B cell (primary cell): Measurements from ENCODE around the gene TTPAL. TPM values are rescaled to one million over a fixed set of nuclear protein-coding genes. Genes with fewer than 3 reads are reported as not detected.

Experiments
- ATAC-seq: fragments of 200-7000 bp; cut with Tn5 transposase; one replicate; pipeline ENCODE4 v1.10.0; 2021; ENCODE audit warnings: low read depth, mild to moderate bottlenecking, moderate number of reproducible peaks, moderate library complexity
- CTCF ChIA-PET: fragments of 350-600 bp; sonication (Branson Sonifier 250); formaldehyde crosslinking; loops from one replicate; lab custom pipeline; 2021; ENCODE audit warnings: antibody characterized with exemption, inconsistent platforms; lab: Charles Lee
- POLR2A ChIA-PET: fragments of 350-600 bp; sonication (Branson Sonifier 250); formaldehyde crosslinking; loops from one replicate; lab custom pipeline; 2021; ENCODE audit warnings: antibody characterized with exemption; lab: Charles Lee
- DNase-seq: peaks from one replicate; pipeline ENCODE4 v3.0.0; 2013
- H2AFZ ChIP-seq: 2 replicates; pipeline ENCODE4 v1.6.1; 2012; ENCODE audit warnings: mild to moderate bottlenecking, low read depth, low read length; ENCODE audit not compliant: insufficient read depth, poor library complexity, severe bottlenecking
- H3K27ac ChIP-seq, 2 donors: 1 replicate in 1 of 2; 2 replicates in 1 of 2; pipeline ENCODE4 v1.5.1; 2012 to 2013; ENCODE audit warnings: low read length in 2 of 2, mild to moderate bottlenecking in 2 of 2, moderate library complexity in 1 of 2
- H3K27me3 ChIP-seq, 4 experiments: fragments of 200-600 bp in 1 of 4; sonication (generic) in 1 of 4; replicated peaks in 1 of 4; 1 replicate in 2 of 4; 2 replicates in 2 of 4; pipeline versions ENCODE4 v1.6.1 to v1.7.0; 2013 to 2016; ENCODE audit warnings: low read length in 3 of 4, mild to moderate bottlenecking in 2 of 4, mixed read lengths in 1 of 4, moderate library complexity in 1 of 4; ENCODE audit not compliant: insufficient read depth in 4 of 4, control insufficient read depth in 3 of 4; ENCODE audit errors: control extremely low read depth in 1 of 4
- H3K36me3 ChIP-seq, 2 experiments: replicated peaks in 1 of 2; 1 replicate in 1 of 2; 2 replicates in 1 of 2; pipeline versions ENCODE4 v1.6.1 to v1.7.1; 2013; ENCODE audit warnings: low read length in 1 of 2; ENCODE audit not compliant: insufficient read depth in 2 of 2, control insufficient read depth in 1 of 2; ENCODE audit errors: control extremely low read depth in 1 of 2, extremely low read depth in 1 of 2
- H3K4me1 ChIP-seq, 2 donors: fragments of 200-600 bp in 1 of 2; sonication (generic) in 1 of 2; 1 replicate in 1 of 2; 2 replicates in 1 of 2; pipeline versions ENCODE4 v1.5.1 to v1.6.1; 2013 to 2017; ENCODE audit warnings: low read length in 2 of 2; ENCODE audit not compliant: control insufficient read depth in 2 of 2, insufficient read depth in 2 of 2
- H3K4me2 ChIP-seq: replicated peaks from 2 replicates; pipeline ENCODE3; 2012; ENCODE audit warnings: mild to moderate bottlenecking, low read depth, low read length; ENCODE audit not compliant: poor library complexity, severe bottlenecking
- H3K4me3 ChIP-seq, 5 experiments: fragments of 200-600 bp in 1 of 5; sonication (generic) in 1 of 5; 1 replicate in 3 of 5; 2 replicates in 2 of 5; pipeline versions ENCODE4 v1.5.1 to v1.7.0; 2011 to 2016; ENCODE audit warnings: low read length in 4 of 5, mild to moderate bottlenecking in 4 of 5, low read depth in 2 of 5, control low read depth in 1 of 5, moderate library complexity in 1 of 5; ENCODE audit not compliant: insufficient read depth in 1 of 5; ENCODE audit errors: control extremely low read depth in 1 of 5, extremely low read depth in 1 of 5
- H3K79me2 ChIP-seq: fragments of 200-600 bp; sonication (generic); one replicate; pipeline ENCODE4 v1.6.0; 2016; ENCODE audit warnings: low read length; ENCODE audit not compliant: control insufficient read depth, insufficient read depth
- H3K9ac ChIP-seq: fragments of 200-600 bp; sonication (generic); 2 replicates; pipeline ENCODE4 v1.6.1; 2017; ENCODE audit warnings: mild to moderate bottlenecking, low read length, moderate library complexity
- H3K9me3 ChIP-seq, 3 donors: one replicate each; pipeline versions ENCODE4 v1.6.1 to v1.7.1; 2013; ENCODE audit warnings: low read length in 2 of 3; ENCODE audit not compliant: control insufficient read depth in 2 of 3, insufficient read depth in 1 of 3; ENCODE audit errors: control extremely low read depth in 1 of 3
- H4K20me1 ChIP-seq: 2 replicates; pipeline ENCODE4 v1.6.0; 2012; ENCODE audit warnings: mild to moderate bottlenecking, low read length; ENCODE audit not compliant: insufficient read depth, control insufficient read depth, poor library complexity, severe bottlenecking
- H3K27ac Mint-ChIP-seq: one replicate; pipeline ENCODE4 v1.8.0; 2021; ENCODE audit warnings: mixed read lengths
- H3K27me3 Mint-ChIP-seq: one replicate; pipeline ENCODE4 v1.8.0; 2021; ENCODE audit warnings: mixed read lengths
- H3K4me1 Mint-ChIP-seq: one replicate; pipeline ENCODE4 v1.8.0; 2021; ENCODE audit warnings: mixed read lengths
- H3K4me3 Mint-ChIP-seq: one replicate; pipeline ENCODE4 v1.8.0; 2021; ENCODE audit warnings: mixed read lengths
- H3K9me3 Mint-ChIP-seq: one replicate; pipeline ENCODE4 v1.8.0; 2022; ENCODE audit warnings: mixed read lengths; ENCODE audit not compliant: insufficient read depth
- EZH2 ChIP-seq: IDR thresholded peaks from 2 replicates; pipeline ENCODE4 v1.6.1; 2012; ENCODE audit warnings: borderline replicate concordance, low read depth, mild to moderate bottlenecking, moderate library complexity, low read length; ENCODE audit not compliant: insufficient read depth, poor library complexity, severe bottlenecking
- WGBS: methylation state at CpG from one replicate; pipeline ENCODE4 v1.1.5; 2013; ENCODE audit warnings: missing lambda C conversion rate; ENCODE audit not compliant: insufficient coverage; 5-methylcytosine and 5-hydroxymethylcytosine counted together
- intact Hi-C: fragments of 100-400 bp; cut with micrococcal nuclease; formaldehyde crosslinking; loops from one replicate; pipeline ENCODE4 v1.10.0; 2022
- polyA plus RNA-seq: library from polyadenylated mRNA; depleted of rRNA; stranded (reverse); fragments of >200 nt; gene quantifications from 2 replicates; pipeline ENCODE4 v1.2.3, GENCODE V29; 2012
- total RNA-seq, 2 donors: library from RNA; stranded (reverse); fragments of 120-200 nt in 1 of 2; gene quantifications; 1 replicate in 1 of 2; 2 replicates in 1 of 2; pipeline versions ENCODE4 v1.2.3 to v1.2.4, GENCODE V29; 2013 to 2022
- TF ChIP-seq, protein P1 (sequence below): fragments of 200-600 bp; IDR thresholded peaks from one replicate; pipeline ENCODE4 v1.8.0; 2022; ENCODE audit warnings: antibody characterized with exemption, mild to moderate bottlenecking

TTPAL gene
- total and polyA plus RNA-seq, 2 donors (not counting 1 experiment from before 2014, with no cell fraction given): 4.0 to 26.8 TPM

DNA sequence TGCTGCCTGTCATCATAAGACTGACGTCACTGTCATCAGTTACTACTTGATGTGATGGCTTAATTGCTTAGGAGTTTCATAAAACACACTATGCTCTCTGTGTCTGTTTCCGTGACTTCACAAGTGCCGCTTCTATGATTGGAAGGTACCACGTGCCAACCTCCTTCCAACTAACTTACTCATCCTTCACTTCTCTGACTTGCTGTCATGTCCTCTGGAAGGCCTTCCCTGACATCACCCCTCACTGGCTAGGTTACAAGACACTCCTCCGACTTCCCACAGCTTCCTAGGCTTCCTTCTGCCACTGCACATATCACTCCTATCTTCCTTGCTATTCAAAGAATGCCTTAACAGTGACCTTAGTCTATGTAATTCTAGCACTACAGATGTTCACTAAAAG is 25.8 kb downstream of the TTPAL start:
- Mint-ChIP-seq H3K27ac (no peak overlapping the region), H3K9me3 (no peaks in the 10 kb centered on the region), H3K4me3 (no peak overlapping the region), H3K4me1 (peaks cover 18% of the 10 kb centered on the region), H3K27me3 (no peaks in the 10 kb centered on the region)
- WGBS: 100% methylated on average over 5 of the region's 5 CpGs
- TF ChIP-seq, protein P1, sequence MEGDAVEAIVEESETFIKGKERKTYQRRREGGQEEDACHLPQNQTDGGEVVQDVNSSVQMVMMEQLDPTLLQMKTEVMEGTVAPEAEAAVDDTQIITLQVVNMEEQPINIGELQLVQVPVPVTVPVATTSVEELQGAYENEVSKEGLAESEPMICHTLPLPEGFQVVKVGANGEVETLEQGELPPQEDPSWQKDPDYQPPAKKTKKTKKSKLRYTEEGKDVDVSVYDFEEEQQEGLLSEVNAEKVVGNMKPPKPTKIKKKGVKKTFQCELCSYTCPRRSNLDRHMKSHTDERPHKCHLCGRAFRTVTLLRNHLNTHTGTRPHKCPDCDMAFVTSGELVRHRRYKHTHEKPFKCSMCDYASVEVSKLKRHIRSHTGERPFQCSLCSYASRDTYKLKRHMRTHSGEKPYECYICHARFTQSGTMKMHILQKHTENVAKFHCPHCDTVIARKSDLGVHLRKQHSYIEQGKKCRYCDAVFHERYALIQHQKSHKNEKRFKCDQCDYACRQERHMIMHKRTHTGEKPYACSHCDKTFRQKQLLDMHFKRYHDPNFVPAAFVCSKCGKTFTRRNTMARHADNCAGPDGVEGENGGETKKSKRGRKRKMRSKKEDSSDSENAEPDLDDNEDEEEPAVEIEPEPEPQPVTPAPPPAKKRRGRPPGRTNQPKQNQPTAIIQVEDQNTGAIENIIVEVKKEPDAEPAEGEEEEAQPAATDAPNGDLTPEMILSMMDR: no peak
- no peak for TF ChIP-seq EZH2
- Histone ChIP-seq H3K36me3 (peaks cover 4 to 82% of the 10 kb centered on the region in 2 experiments), H3K4me3 (no peak overlapping the region), H3K9ac (no peak overlapping the region), H3K4me1 (peaks cover 6% of the 10 kb centered on the region in 2 donors), H3K27me3 (no peaks in the 10 kb centered on the region), H4K20me1 (no peaks in the 10 kb centered on the region), H3K4me2 (no peak overlapping the region), H2AFZ (no peak overlapping the region), H3K27ac (no peak overlapping the region), H3K79me2 (no peaks in the 10 kb centered on the region), H3K9me3 (no peaks in the 10 kb centered on the region)
- intact Hi-C loops: no loop called here
- ATAC-seq (no peak), DNase-seq (no peak)
- ChIA-PET POLR2A (no interaction called here), CTCF (interaction anchor here (1.2 kb wide), 1 partner anchor 75 kb away, joined by 3 read pairs; no protein-coding TSS in a partner anchor)

DNA sequence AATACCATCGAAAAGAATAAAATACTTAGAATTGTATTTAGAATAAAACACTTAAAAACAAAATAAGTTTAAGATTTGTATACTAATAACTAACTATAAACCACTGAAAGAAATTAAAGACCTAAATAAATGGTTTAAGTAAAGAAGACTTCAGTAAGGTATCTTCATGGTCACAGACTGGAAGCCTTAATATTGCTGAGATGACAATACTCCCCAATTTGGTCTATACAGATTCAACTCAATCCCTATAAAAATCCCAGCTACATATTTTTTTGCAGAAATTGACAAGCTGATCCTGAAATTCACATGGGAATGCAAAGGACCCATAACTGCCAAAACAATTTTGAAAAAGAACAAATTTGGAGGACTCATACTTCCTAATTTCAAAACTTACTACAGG is 27.3 kb downstream of the TTPAL start:
- no CpG with 5 or more reads among the region's 1 CpG for WGBS
- DNase-seq (no peak), ATAC-seq (no peak)
- Histone ChIP-seq H3K27me3 (no peaks in the 10 kb centered on the region), H3K4me3 (no peak overlapping the region), H2AFZ (no peak overlapping the region), H3K79me2 (peaks cover under 1% of the 10 kb centered on the region), H4K20me1 (no peaks in the 10 kb centered on the region), H3K36me3 (peaks cover 4 to 82% of the 10 kb centered on the region in 2 experiments), H3K4me1 (no peaks in the 10 kb centered on the region), H3K9me3 (no peaks in the 10 kb centered on the region), H3K27ac (no peak overlapping the region), H3K9ac (no peak overlapping the region), H3K4me2 (no peak overlapping the region)
- no peak for TF ChIP-seq EZH2
- TF ChIP-seq, protein P1: no peak
- CTCF ChIA-PET: no interaction called here
- Mint-ChIP-seq H3K27ac (no peak overlapping the region), H3K27me3 (no peaks in the 10 kb centered on the region), H3K4me1 (peaks cover 6% of the 10 kb centered on the region), H3K4me3 (no peak overlapping the region), H3K9me3 (no peaks in the 10 kb centered on the region)
- intact Hi-C loops: no loop called here
- POLR2A ChIA-PET: no interaction called here
